WTC11 (cell line): ENCODE data around the gene TSPAN4. TPM values are rescaled to one million over a fixed set of nuclear protein-coding genes. Genes with fewer than 3 reads are reported as not detected.

Experiments used
- ATAC-seq: fragments of 200-7000 bp; cut with Tn5 transposase; 2 replicates; pipeline ENCODE4 v1.10.0; 2021; ENCODE audit warnings: mild to moderate bottlenecking, moderate library complexity
- CTCF ChIA-PET: fragments of 300-600 bp; sonication (Branson Sonifier 250); formaldehyde crosslinking; loops from one replicate; lab custom pipeline; 2021; ENCODE audit warnings: antibody characterized with exemption; lab: Charles Lee
- POLR2A ChIA-PET: fragments of 350-600 bp; sonication (Branson Sonifier 250); formaldehyde crosslinking; loops from one replicate; lab custom pipeline; 2021; ENCODE audit warnings: antibody characterized with exemption; lab: Charles Lee
- DNase-seq: peaks from one replicate; pipeline ENCODE4 v3.0.0; 2021; ENCODE audit warnings: low spot score
- H3K27ac Mint-ChIP-seq: 2 replicates; pipeline ENCODE4 v1.8.0; 2021; ENCODE audit warnings: mixed read lengths
- H3K27me3 Mint-ChIP-seq: 2 replicates; pipeline ENCODE4 v1.8.0; 2021; ENCODE audit warnings: low read depth, mild to moderate bottlenecking, moderate library complexity, mixed read lengths
- H3K36me3 Mint-ChIP-seq: 2 replicates; pipeline ENCODE4 v1.8.0; 2021; ENCODE audit warnings: mixed read lengths
- H3K4me1 Mint-ChIP-seq: 2 replicates; pipeline ENCODE4 v1.8.0; 2022; ENCODE audit warnings: mixed read lengths
- H3K4me3 Mint-ChIP-seq: 2 replicates; pipeline ENCODE4 v1.8.0; 2021; ENCODE audit warnings: mild to moderate bottlenecking, moderate library complexity, mixed read lengths
- H3K9me3 Mint-ChIP-seq: 2 replicates; pipeline ENCODE4 v1.8.0; 2021; ENCODE audit warnings: mixed read lengths
- ARID4B ChIP-seq: sonication (generic); formaldehyde crosslinking; IDR thresholded peaks from 2 replicates; pipeline ENCODE4 v1.8.0; 2023; ENCODE audit warnings: missing genetic modification reagents, mild to moderate bottlenecking, borderline replicate concordance
- E2F1 ChIP-seq: sonication (generic); formaldehyde crosslinking; IDR thresholded peaks from 2 replicates; pipeline ENCODE4 v1.8.0; 2022; ENCODE audit warnings: mild to moderate bottlenecking, missing genetic modification reagents
- E2F4 ChIP-seq: sonication (generic); formaldehyde crosslinking; IDR thresholded peaks from 2 replicates; pipeline ENCODE4 v1.8.1; 2022; ENCODE audit warnings: low read depth, mild to moderate bottlenecking, moderate library complexity, missing genetic modification reagents, borderline replicate concordance
- ESRRA ChIP-seq: sonication (generic); formaldehyde crosslinking; IDR thresholded peaks from 2 replicates; pipeline ENCODE4 v1.8.1; 2022; ENCODE audit warnings: mild to moderate bottlenecking, missing genetic modification reagents, borderline replicate concordance
- ETV6 ChIP-seq: sonication (generic); formaldehyde crosslinking; IDR thresholded peaks from 2 replicates; pipeline ENCODE4 v1.8.1; 2022; ENCODE audit warnings: mild to moderate bottlenecking, missing genetic modification reagents
- FOXP1 ChIP-seq: sonication (generic); formaldehyde crosslinking; IDR thresholded peaks from 2 replicates; pipeline ENCODE4 v1.8.0; 2022; ENCODE audit warnings: missing genetic modification reagents, mild to moderate bottlenecking, moderate library complexity, borderline replicate concordance
- FOXP4 ChIP-seq: sonication (generic); formaldehyde crosslinking; IDR thresholded peaks from 2 replicates; pipeline ENCODE4 v1.8.0; 2022; ENCODE audit warnings: mild to moderate bottlenecking, missing genetic modification reagents
- GABPB1 ChIP-seq: sonication (generic); formaldehyde crosslinking; IDR thresholded peaks from 2 replicates; pipeline ENCODE4 v1.8.1; 2023; ENCODE audit warnings: mild to moderate bottlenecking, missing genetic modification reagents
- GRHL2 ChIP-seq: fragments of 250-450 bp; sonication (Bioruptor Pico); IDR thresholded peaks from 2 replicates; pipeline ENCODE4 v1.8.0; 2022; ENCODE audit warnings: mild to moderate bottlenecking, moderate library complexity; ENCODE audit not compliant: insufficient replicate concordance, severe bottlenecking
- GTF2I ChIP-seq: fragments of 250-450 bp; sonication (Bioruptor Pico); conservative IDR thresholded peaks from 2 replicates; pipeline ENCODE4 v1.4.0; 2021; ENCODE audit warnings: mild to moderate bottlenecking
- NFATC4 ChIP-seq: fragments of 250-450 bp; sonication (Bioruptor Pico); IDR thresholded peaks from 2 replicates; pipeline ENCODE4 v1.9.0; 2021; ENCODE audit warnings: mild to moderate bottlenecking
- PRRX2 ChIP-seq: fragments of 250-450 bp; sonication (Bioruptor Pico); IDR thresholded peaks from 2 replicates; pipeline ENCODE4 v1.8.0; 2021; ENCODE audit warnings: mild to moderate bottlenecking
- RORB ChIP-seq: fragments of 250-450 bp; sonication (Bioruptor Pico); IDR thresholded peaks from 2 replicates; pipeline ENCODE4 v1.9.0; 2021; ENCODE audit warnings: mild to moderate bottlenecking
- SMAD3 ChIP-seq: sonication (generic); formaldehyde crosslinking; IDR thresholded peaks from 2 replicates; pipeline ENCODE4 v1.8.0; 2022; ENCODE audit warnings: missing genetic modification reagents, mild to moderate bottlenecking, borderline replicate concordance
- SMAD4 ChIP-seq: sonication (generic); formaldehyde crosslinking; IDR thresholded peaks from 2 replicates; pipeline ENCODE4 v1.8.0; 2022; ENCODE audit warnings: mild to moderate bottlenecking, missing genetic modification reagents
- SOX15 ChIP-seq: fragments of 250-450 bp; sonication (Bioruptor Pico); IDR thresholded peaks from 2 replicates; pipeline ENCODE4 v1.9.0; 2021; ENCODE audit warnings: mild to moderate bottlenecking
- SP1 ChIP-seq: sonication (generic); formaldehyde crosslinking; conservative IDR thresholded peaks from 2 replicates; pipeline ENCODE4 v1.8.1; 2022; ENCODE audit warnings: missing genetic modification reagents
- STAT6 ChIP-seq: sonication (generic); formaldehyde crosslinking; conservative IDR thresholded peaks from 2 replicates; pipeline ENCODE4 v1.8.1; 2023; ENCODE audit warnings: mild to moderate bottlenecking, low read depth, missing genetic modification reagents, moderate library complexity
- ZBTB21 ChIP-seq: sonication (generic); formaldehyde crosslinking; IDR thresholded peaks from 2 replicates; pipeline ENCODE4 v1.8.1; 2023; ENCODE audit warnings: mild to moderate bottlenecking, missing genetic modification reagents, borderline replicate concordance
- ZBTB43 ChIP-seq: sonication (generic); formaldehyde crosslinking; IDR thresholded peaks from 2 replicates; pipeline ENCODE4 v1.8.1; 2023; ENCODE audit warnings: mild to moderate bottlenecking, missing genetic modification reagents
- ZNF121 ChIP-seq: sonication (generic); formaldehyde crosslinking; IDR thresholded peaks from 2 replicates; pipeline ENCODE4 v1.8.0; 2023; ENCODE audit warnings: missing genetic modification reagents
- ZNF263 ChIP-seq: sonication (generic); formaldehyde crosslinking; IDR thresholded peaks from 2 replicates; pipeline ENCODE4 v1.8.1; 2022; ENCODE audit warnings: low read depth, mild to moderate bottlenecking, moderate library complexity, missing genetic modification reagents
- ZNF416 ChIP-seq: fragments of 250-450 bp; sonication (Bioruptor Pico); IDR thresholded peaks from 2 replicates; pipeline ENCODE4 v1.9.0; 2021; ENCODE audit warnings: mild to moderate bottlenecking, inconsistent platforms
- total RNA-seq: library from RNA; stranded (reverse); gene quantifications from 3 replicates; pipeline ENCODE4 v1.2.3, GENCODE V29; 2021

Gene TSPAN4
- total RNA-seq, 1 experiment from 2014 or later, result 94.3 TPM

GRCh38 chr11:850775-851763 lies 8.4 kb downstream of the TSPAN4 start (continued):
- TF ChIP-seq E2F1 (CRISPR knock-in tag), result no peak
- no peak for TF ChIP-seq GTF2I
- TF ChIP-seq ESRRA (CRISPR knock-in tag), result no peak
- TF ChIP-seq RORB (CRISPR knock-in tag), result no peak
- no peak for TF ChIP-seq ZBTB43 (CRISPR knock-in tag)
- TF ChIP-seq ARID4B (CRISPR knock-in tag), result no peak

- Mint-ChIP-seq H3K27ac (no peak overlapping the region), H3K9me3 (no peaks in the 10 kb centered on the region), H3K4me3 (no peak overlapping the region), H3K4me1 (peaks cover 26% of the 10 kb centered on the region), H3K27me3 (no peaks in the 10 kb centered on the region; the same call in 1 of the 2 replicates), H3K36me3 (no peaks in the 10 kb centered on the region)
- ChIA-PET CTCF (interaction anchor here (2.3 kb wide), 1 partner anchor 10 kb away, joined by 12 read pairs; no protein-coding TSS in a partner anchor), POLR2A (no interaction called here)
- ATAC-seq (no peak), DNase-seq (no peak)
- TF ChIP-seq SP1 (no peak), GABPB1 (CRISPR knock-in tag) (no peak), GRHL2 (CRISPR knock-in tag) (no peak), SOX15 (no peak), PRRX2 (CRISPR knock-in tag) (no peak), ZNF416 (CRISPR knock-in tag) (no peak), SMAD3 (CRISPR knock-in tag) (no peak), FOXP4 (CRISPR knock-in tag) (no peak), FOXP1 (no peak), SMAD4 (CRISPR knock-in tag) (no peak), ETV6 (CRISPR knock-in tag) (no peak), STAT6 (CRISPR knock-in tag) (no peak), ZNF263 (no peak), NFATC4 (CRISPR knock-in tag) (no peak), ZBTB21 (CRISPR knock-in tag) (no peak), E2F4 (no peak), ZNF121 (no peak)
Measured at GRCh38 chr11:852762-853161, 10.1 kb downstream of the TSPAN4 start.
